VCaP (cell line): ENCODE measurements around the gene SPINK1.

Source experiments
- H3K27ac ChIP-seq: fragments of 450-650 bp; 2 replicates; pipeline ENCODE4 v1.5.1; 2017
- CTCF ChIP-seq: fragments of 450-650 bp; conservative IDR thresholded peaks from 2 replicates; pipeline ENCODE4 v1.5.1; 2017; ENCODE audit warnings: mild to moderate bottlenecking, moderate library complexity

SPINK1 gene

GRCh38 chr5:147796556-147797308 is 34.7 kb downstream of the SPINK1 start:
- H3K27ac ChIP-seq, result no peak overlapping the region
- TF ChIP-seq CTCF, result no peak

GRCh38 chr5:147791181-147791580 is 40.3 kb downstream of the SPINK1 start:
- TF ChIP-seq CTCF, result no peak
- H3K27ac ChIP-seq, result no peak overlapping the region

GRCh38 chr5:147789820-147790219 is 41.7 kb downstream of the SPINK1 start:
- no peak for TF ChIP-seq CTCF
- no peak overlapping the region for H3K27ac ChIP-seq

- no peak for TF ChIP-seq CTCF
- no peak overlapping the region for H3K27ac ChIP-seq
Observed at GRCh38 chr5:147788023-147788422, 43.4 kb downstream of the SPINK1 start.

GRCh38 chr5:147786142-147786541 is 45.3 kb downstream of the SPINK1 start:
- no peak for TF ChIP-seq CTCF
- no peak overlapping the region for H3K27ac ChIP-seq

GRCh38 chr5:147784146-147784987 is 47.1 kb downstream of the SPINK1 start:
- TF ChIP-seq CTCF, result no peak
- H3K27ac ChIP-seq, result no peak overlapping the region
